Stimulated activated CD8-positive, alpha-beta memory T cell treated with anti-CD3 and anti-CD28 coated beads, Interleukin-15, amount 100 ng/mL, for 24 hours (primary cell): ENCODE measurements around the gene ZNF827.

Source experiments
- DNase-seq: peaks from one replicate; pipeline ENCODE4 v3.0.0-alpha.2; 2020; ENCODE audit warnings: low read depth

ZNF827 gene

GRCh38 chr4:145933134-145933533 lies 5.5 kb downstream of the ZNF827 start:
- no peak for DNase-seq

DNA sequence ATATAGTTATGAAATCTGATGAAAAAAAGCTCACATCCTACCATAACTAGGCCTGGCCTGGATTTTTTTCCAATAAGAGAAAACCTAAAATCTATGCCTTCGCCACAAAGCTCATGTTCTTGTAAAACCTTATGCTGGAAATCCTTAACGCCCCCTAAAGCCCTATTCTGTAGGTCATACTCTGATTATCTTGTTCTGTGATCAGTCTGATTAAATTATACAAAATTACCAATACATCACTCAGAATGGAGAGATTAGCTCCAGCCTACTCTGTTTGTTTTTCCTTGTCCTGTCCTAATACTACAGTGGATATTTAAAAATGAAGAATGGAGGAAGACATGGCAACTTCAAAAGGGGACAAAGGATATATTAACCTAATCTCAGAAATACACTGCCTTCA lies 7.2 kb downstream of the ZNF827 start:
- DNase-seq = no peak

DNA sequence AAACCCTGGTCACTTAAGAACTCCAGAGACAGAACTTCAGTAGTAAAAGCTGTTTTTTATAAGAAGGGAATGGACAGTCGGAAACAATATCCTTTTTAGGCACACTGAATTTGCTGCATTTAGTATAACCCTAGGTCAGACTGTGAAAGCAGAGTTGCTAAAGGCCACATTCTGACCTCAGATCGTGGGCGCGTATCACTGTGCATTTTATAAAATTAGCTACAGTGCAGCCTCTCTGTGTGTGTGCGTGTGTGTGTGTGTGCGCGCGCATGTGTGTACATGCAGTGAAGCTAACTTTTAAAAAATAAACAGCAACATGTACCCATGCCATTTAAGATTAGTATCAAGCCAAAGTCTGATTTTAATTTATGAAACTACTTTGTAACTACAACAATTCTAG lies 8.0 kb downstream of the ZNF827 start:
- DNase-seq = no peak

GRCh38 chr4:145929415-145930178 lies 9.0 kb downstream of the ZNF827 start:
- no peak for DNase-seq

DNA sequence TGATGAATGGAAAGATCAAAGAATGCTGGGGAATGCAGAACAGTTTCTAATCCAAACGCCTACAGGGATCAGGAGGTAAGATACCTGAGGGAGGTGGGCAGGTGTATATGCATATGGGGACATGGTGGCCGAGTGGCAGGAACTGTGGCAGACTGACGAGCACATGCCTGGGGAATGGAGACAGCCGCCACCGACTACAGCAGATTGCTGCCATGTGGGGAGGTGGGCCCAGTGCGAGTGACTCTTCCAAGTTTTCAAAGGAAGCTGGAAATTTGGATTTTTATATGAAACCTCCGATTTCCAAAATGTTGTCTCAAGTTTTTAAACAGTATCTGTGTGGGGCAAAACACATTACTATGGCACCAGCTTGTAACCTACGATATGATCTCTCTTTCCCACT lies 9.9 kb downstream of the ZNF827 start:
- DNase-seq = no peak

DNA sequence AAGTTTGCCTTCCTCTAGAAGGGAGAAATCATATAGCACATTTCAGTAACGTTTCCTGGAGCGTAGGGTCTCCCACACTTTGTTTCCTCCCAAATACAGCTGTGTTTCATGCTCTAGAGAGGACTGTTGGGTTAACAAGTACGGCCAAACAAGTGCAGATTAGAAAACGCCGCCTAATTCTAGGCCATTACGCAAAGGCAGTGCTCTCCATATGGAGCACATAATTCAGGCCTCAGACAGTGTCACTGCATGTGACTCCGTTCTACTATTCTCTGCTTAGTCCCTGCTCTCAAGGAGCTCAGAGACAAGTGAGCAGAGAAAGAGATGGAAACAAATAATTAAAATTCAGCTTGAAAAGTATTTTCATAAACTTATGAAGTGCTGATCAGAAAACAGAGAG lies 11.6 kb downstream of the ZNF827 start:
- no peak for DNase-seq

GRCh38 chr4:145921231-145921630 lies 17.4 kb downstream of the ZNF827 start:
- DNase-seq = no peak

DNA sequence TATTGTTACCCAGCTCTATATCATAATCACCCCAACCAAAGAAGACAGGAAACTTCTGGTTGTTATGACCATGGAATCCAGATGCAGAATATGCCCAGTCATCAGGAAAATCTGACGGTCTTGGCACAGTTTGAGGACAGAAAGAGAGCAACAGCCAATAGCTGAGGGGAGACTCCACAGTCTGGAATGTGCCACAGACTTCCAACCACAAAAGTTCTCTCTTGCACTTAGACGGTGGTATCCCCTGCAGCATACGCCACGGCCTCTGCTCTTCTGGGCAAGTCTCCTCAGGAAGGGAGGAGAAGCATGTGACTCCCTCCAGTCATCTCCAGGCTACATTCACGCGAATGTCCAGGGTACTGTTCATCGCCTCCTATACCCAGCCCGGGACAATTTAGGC lies 18.4 kb downstream of the ZNF827 start:
- no peak for DNase-seq

- DNase-seq = no peak
Measured at GRCh38 chr4:145912376-145912775, 26.2 kb downstream of the ZNF827 start.

- DNase-seq = no peak
Measured at GRCh38 chr4:145909773-145910172, 28.9 kb downstream of the ZNF827 start.

DNA sequence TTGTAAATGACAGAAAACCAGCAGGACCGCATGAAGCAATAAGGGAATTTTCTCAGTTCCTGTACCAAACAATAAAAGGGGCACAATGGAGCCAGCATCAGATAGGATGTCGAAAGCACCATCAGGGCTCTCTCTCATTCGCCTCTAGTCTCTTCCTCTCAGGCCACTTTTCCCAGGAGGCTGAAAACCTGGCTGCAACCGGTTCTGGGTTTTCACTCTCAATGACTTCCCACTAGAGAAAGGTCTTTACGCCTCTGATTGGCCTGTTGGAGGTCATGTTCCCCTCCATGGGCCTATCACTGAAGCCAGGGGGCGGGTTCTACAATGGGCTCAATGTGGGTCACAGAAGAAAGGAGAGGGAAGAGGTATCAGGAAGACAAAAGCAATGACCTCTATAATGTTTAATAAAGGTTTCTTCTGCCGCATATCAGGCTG lies 29.3 kb downstream of the ZNF827 start:
- no peak for DNase-seq

DNA sequence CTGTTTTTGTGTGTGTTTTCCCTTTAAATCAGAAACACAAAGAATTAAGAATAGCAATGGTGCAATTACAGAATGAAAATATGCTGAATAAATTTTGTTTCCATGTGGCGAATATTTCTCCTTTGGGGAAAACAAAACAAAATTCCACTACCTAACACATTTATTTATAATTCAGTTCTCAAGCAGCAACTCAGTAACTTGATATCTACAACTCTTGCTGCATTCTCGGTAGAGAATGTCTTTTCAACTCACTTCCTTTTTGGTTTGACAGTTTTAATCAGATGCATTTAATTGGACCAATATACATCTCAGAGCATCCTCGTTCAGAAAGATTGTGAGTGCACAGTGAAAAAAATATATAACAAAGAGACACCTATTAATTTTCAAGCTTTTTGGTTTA lies 30.8 kb downstream of the ZNF827 start:
- no peak for DNase-seq

DNA sequence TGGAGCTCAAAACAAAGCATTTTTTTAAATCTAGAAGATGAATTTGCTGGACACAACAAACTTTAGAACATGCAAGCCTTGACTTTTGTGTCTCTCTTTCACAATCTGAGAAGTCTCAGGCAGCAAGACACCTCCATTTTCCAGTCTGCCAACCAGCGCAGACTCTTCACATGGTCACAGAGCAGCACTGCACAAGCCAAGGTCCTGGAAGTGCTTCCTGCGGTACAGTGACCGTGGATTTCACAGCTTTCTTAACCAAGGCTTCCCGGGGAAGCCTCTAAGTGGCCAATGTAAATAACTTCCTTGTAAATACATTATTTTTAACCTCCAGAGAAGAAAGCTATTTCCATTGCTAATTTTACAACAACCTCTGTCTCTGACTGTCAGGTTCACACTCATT lies 31.2 kb downstream of the ZNF827 start:
- DNase-seq = no peak

GRCh38 chr4:145904413-145905177 lies 34.0 kb downstream of the ZNF827 start:
- DNase-seq = no peak

DNA sequence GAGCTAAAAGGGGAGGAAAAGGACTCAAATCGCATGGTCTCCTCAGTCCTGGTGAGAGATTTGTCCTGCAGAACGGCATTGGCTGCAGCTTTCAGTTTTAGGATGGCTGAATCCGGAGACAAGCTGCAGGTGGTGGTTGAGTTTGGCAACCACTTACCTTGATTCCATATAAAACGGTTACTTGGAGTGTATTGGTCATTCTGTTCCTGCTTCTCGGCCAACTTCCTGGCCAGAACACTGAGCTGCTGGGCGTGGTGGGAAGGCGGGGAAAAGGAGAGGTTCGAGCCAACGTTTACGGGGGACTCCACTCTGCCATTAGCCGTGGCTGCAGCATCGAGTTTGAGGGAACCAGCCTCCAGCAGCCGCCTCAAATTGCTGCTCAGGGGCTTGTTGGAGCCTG lies 36.1 kb downstream of the ZNF827 start:
- DNase-seq = no peak

- DNase-seq = no peak
Measured at GRCh38 chr4:145899886-145900460, 38.6 kb downstream of the ZNF827 start.

DNA sequence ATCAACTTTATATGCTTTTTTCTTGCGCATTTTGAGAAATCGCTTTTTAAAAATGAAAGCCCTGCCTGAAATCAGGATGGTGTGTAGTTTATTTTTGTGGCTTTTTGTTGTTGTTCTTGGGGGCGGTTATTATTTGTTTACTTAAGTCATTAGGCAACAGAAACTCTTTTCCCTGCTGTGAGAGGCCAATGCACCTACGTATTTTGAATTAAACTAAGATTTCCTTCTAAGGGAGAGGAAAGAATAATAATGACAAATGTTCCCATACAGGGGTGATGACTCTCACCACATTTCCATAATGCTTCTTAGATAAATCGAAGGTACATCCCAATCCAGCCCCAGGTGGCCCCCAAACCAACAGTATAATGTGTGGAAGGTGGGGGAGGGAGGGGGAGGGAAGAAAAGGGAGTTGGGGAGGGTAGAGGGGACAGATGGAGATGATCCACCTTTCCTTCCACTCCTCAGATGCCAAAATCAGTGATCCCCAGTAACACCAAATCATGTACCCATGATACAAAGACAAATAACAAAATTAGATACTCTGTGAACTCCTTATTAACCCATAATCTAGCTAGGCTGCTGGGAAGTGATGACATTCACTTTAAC lies 39.6 kb downstream of the ZNF827 start:
- no peak for DNase-seq

- no peak for DNase-seq
Measured at GRCh38 chr4:145898466-145898865, 40.2 kb downstream of the ZNF827 start.

- no peak for DNase-seq
Measured at GRCh38 chr4:145895056-145895455, 43.6 kb downstream of the ZNF827 start.

- no peak for DNase-seq
Measured at GRCh38 chr4:145891958-145892357, 46.7 kb downstream of the ZNF827 start.

- no peak for DNase-seq
Measured at GRCh38 chr4:145890689-145891088, 47.9 kb downstream of the ZNF827 start.

DNA sequence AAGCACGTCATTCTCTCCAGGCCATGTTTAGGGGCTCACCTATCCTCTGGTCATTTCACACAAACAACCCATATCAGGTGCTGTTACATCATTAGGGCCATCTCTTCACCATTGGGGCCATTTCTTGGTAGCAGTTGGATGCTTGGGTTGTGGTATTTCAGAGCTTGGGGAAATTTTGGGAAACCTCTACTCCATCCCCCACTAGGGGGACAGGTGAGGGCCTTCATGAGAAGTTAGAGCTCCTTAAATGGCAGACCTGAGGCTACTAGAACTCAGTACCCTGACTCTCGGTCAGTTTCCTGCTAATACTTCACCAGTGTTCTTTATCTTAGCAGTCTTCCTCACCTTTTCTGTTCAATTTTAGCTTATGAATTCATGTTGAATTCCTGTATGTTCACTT lies 50.2 kb downstream of the ZNF827 start:
- DNase-seq = no peak
